ENCODE data around the gene RGS6. TPM values are rescaled to one million over a fixed set of nuclear protein-coding genes. Genes with fewer than 3 reads are reported as not detected.

RGS6 gene
- total and polyA plus RNA-seq, 2 of the 4 experiments (the other 2 are of a cell fraction), result not detected

DNA sequence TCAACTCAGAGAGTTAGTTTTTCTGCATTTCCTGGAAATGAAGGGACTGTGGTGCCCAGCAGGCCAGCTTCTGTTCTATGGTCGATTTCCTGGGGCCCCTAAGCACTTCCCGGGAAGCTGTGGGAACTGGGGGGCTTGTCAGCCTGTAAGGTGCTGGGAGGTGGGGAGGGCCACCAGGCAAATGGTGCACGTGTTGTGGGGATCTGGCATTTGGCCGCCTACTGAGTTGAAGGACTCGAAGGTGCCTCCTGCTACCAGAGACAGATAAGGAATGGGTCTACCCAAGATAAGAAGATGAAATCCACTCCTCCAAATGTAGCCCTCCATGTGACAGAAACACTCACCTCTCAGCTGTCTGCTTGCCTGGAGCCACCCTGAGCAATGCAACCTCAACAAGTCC, 620.0 kb downstream of the RGS6 start:
- Histone ChIP-seq H2AK9ac (replicated peaks; ENCODE audit: low read depth, low read length, poor library complexity) (no peak overlapping the region), H3K79me1 (ENCODE audit: low read depth in 1 of 2, low read length in 2 of 2) (no peaks in the 10 kb centered on the region), H3K4ac (ENCODE audit: low read depth, low read length) (no peak overlapping the region), H2BK120ac (ENCODE audit: low read depth, low read length) (no peak overlapping the region), H3K23ac (ENCODE audit: low read depth, low read length) (no peak overlapping the region), H2BK5ac (ENCODE audit: low read depth, low read length, poor library complexity, severe bottlenecking) (no peak overlapping the region), H4K20me1 (ENCODE audit: insufficient read depth, low read length) (no peaks in the 10 kb centered on the region), H3K14ac (replicated peaks; ENCODE audit: low read depth, low read length) (no peak overlapping the region), H4K8ac (ENCODE audit: low read depth in 2 of 2, low read length in 2 of 2) (no peak overlapping the region), H3K9me1 (ENCODE audit: insufficient read depth, low read length) (no peaks in the 10 kb centered on the region), H2AK5ac (ENCODE audit: low read depth, low read length) (no peak overlapping the region), H3K56ac (ENCODE audit: extremely low read depth, insufficient read depth, low read length) (no peak overlapping the region), H3K27ac (ENCODE audit: insufficient read depth, low read length) (no peak overlapping the region), H2BK20ac (ENCODE audit: low read depth, low read length) (no peak overlapping the region), H3K4me3 (ENCODE audit: insufficient read depth, low read depth, low read length) (no peak overlapping the region), H3K27me3 (ENCODE audit: control insufficient read depth, insufficient read depth, low read length) (peaks cover 2% of the 10 kb centered on the region; the same call in 1 of the 2 replicates), H3K4me1 (ENCODE audit: control insufficient read depth, insufficient read depth, low read length) (0 out of 2 replicates have a peak, but pooled peaks cover 2% of the 10 kb centered on the region), H3K36me3 (ENCODE audit: control insufficient read depth, insufficient read depth, low read length) (no peaks in the 10 kb centered on the region), H4K5ac (ENCODE audit: low read depth, low read length) (no peak overlapping the region), H2BK15ac (ENCODE audit: low read depth, low read length) (no peak overlapping the region), H3K4me2 (ENCODE audit: low read depth, low read length) (no peak overlapping the region), H2AFZ (replicated peaks; ENCODE audit: low read length, poor library complexity) (no peak overlapping the region), H3K9ac (ENCODE audit: low read depth, low read length) (no peak overlapping the region), H3K18ac (ENCODE audit: low read depth, low read length) (no peak overlapping the region), H4K91ac (ENCODE audit: insufficient read depth, low read depth, low read length) (no peak overlapping the region), H3K9me3 (ENCODE audit: control insufficient read depth, insufficient read depth, low read length) (no peaks in the 10 kb centered on the region)
- no CpG with 5 or more reads among the region's 5 CpGs for WGBS, 2 experiments (ENCODE audit: extremely low coverage in 2 of 2, insufficient read length in 1 of 2)
- dilution Hi-C loops (cut with HindIII; ENCODE audit: low sequenced_read_pairs, unreplicated experiment), result no loop called here
- no peak for TF ChIP-seq RFX5 (IDR thresholded peaks at IDR 0.05; ENCODE audit: low read depth, low read length)
- BruUV-seq (replicated peaks), result no TSS peak
- intact Hi-C loops (cut with micrococcal nuclease), result no loop called here
- ChIA-PET POLR2A (ENCODE audit: unreplicated experiment) (no interaction called here), CTCF (no interaction called here)
- in situ Hi-C loops (cut with MboI; ENCODE audit: low sequenced_read_pairs), result no loop called here
- no peak for ATAC-seq (ENCODE audit: low read depth)
- DNase-seq, result no peak
